Liver (tissue), 9 donors: ENCODE measurements around the gene THRA. TPM values are rescaled to one million over a fixed set of nuclear protein-coding genes. Genes with fewer than 3 reads are reported as not detected.

Experiments used
- DNase-seq: peaks from one replicate; pipeline ENCODE4 v3.0.0-alpha.2; 2017; ENCODE audit warnings: low spot score
- H3K27ac ChIP-seq, 2 donors: one replicate each; pipeline ENCODE4 v1.7.0; 2013; ENCODE audit warnings: inconsistent platforms in 2 of 2, low read length in 2 of 2, control low read depth in 1 of 2, low read depth in 1 of 2, mild to moderate bottlenecking in 1 of 2
- H3K27me3 ChIP-seq, 4 donors: one replicate each; pipeline versions ENCODE4 v1.6.1 to v1.7.0; 2013; ENCODE audit warnings: low read length in 3 of 4, inconsistent platforms in 1 of 4, mild to moderate bottlenecking in 1 of 4, moderate library complexity in 1 of 4; ENCODE audit not compliant: control insufficient read depth in 4 of 4, insufficient read depth in 4 of 4
- H3K36me3 ChIP-seq, 4 donors: one replicate each; pipeline versions ENCODE4 v1.6.1 to v1.7.0; 2013; ENCODE audit warnings: low read length in 3 of 4, mild to moderate bottlenecking in 3 of 4, low read depth in 1 of 4, moderate library complexity in 1 of 4; ENCODE audit not compliant: control insufficient read depth in 4 of 4, insufficient read depth in 3 of 4
- H3K4me1 ChIP-seq, 4 donors: one replicate each; pipeline versions ENCODE4 v1.6.1 to v1.7.0; 2013; ENCODE audit warnings: low read length in 3 of 4, mild to moderate bottlenecking in 3 of 4, moderate library complexity in 1 of 4; ENCODE audit not compliant: control insufficient read depth in 4 of 4, insufficient read depth in 4 of 4
- H3K4me3 ChIP-seq, 3 donors: one replicate each; pipeline versions ENCODE4 v1.6.1 to v1.7.0; 2013; ENCODE audit warnings: low read length in 3 of 3, control low read depth in 1 of 3, low read depth in 1 of 3, mild to moderate bottlenecking in 1 of 3
- H3K9ac ChIP-seq, 2 donors: one replicate each; pipeline ENCODE4 v1.7.0; 2013; ENCODE audit warnings: low read length in 2 of 2, mild to moderate bottlenecking in 2 of 2, moderate library complexity in 2 of 2, control low read depth in 1 of 2, low read depth in 1 of 2
- H3K9me3 ChIP-seq, 4 donors: one replicate each; pipeline versions ENCODE4 v1.6.1 to v1.7.0; 2013; ENCODE audit warnings: low read length in 3 of 4; ENCODE audit not compliant: control insufficient read depth in 4 of 4
- ATF3 ChIP-seq: IDR thresholded peaks from 2 replicates; pipeline ENCODE4 v1.6.1; 2016; ENCODE audit warnings: antibody characterized with exemption
- EGR1 ChIP-seq, 2 donors: IDR thresholded peaks; 2 replicates each; pipeline ENCODE4 v1.6.1; 2016 to 2018; ENCODE audit warnings: antibody characterized with exemption in 2 of 2, low read depth in 2 of 2
- FOXA2 ChIP-seq: IDR thresholded peaks from 2 replicates; pipeline ENCODE4 v1.6.1; 2016; ENCODE audit warnings: antibody characterized with exemption
- GABPA ChIP-seq, 2 donors: IDR thresholded peaks in 1 of 2; conservative IDR thresholded peaks in 1 of 2; 2 replicates each; pipeline ENCODE4 v1.6.1; 2016; ENCODE audit warnings: antibody characterized with exemption in 2 of 2, mild to moderate bottlenecking in 1 of 2, moderate library complexity in 1 of 2
- HNF4A ChIP-seq, 2 donors: conservative IDR thresholded peaks; 2 replicates each; pipeline ENCODE4 v1.6.1; 2016; ENCODE audit warnings: antibody characterized with exemption in 2 of 2, mild to moderate bottlenecking in 2 of 2
- HNF4G ChIP-seq: IDR thresholded peaks from 2 replicates; pipeline ENCODE4 v1.6.1; 2016; ENCODE audit warnings: antibody characterized with exemption
- JUND ChIP-seq, 2 donors: IDR thresholded peaks; 2 replicates each; pipeline ENCODE4 v1.6.1; 2016; ENCODE audit warnings: antibody characterized with exemption in 2 of 2
- NR2F2 ChIP-seq: IDR thresholded peaks from 2 replicates; pipeline ENCODE4 v1.6.1; 2016; ENCODE audit warnings: antibody characterized with exemption
- RAD21 ChIP-seq, 2 donors: IDR thresholded peaks; 2 replicates each; pipeline ENCODE4 v1.6.1; 2016; ENCODE audit warnings: antibody characterized with exemption in 2 of 2, mild to moderate bottlenecking in 2 of 2
- RXRA ChIP-seq, 2 donors: IDR thresholded peaks; 2 replicates each; pipeline ENCODE4 v1.6.1; 2017 to 2018; ENCODE audit warnings: antibody characterized with exemption in 2 of 2, mild to moderate bottlenecking in 1 of 2
- YY1 ChIP-seq: IDR thresholded peaks from 2 replicates; pipeline ENCODE4 v1.6.1; 2016; ENCODE audit warnings: antibody characterized with exemption, mild to moderate bottlenecking
- WGBS: extraction: QIAGEN DNeasy Blood & Tissue Kit; methylation state at CpG from one replicate; pipeline ENCODE4 v1.1.7; 2013; 5-methylcytosine and 5-hydroxymethylcytosine counted together
- polyA plus RNA-seq, 2 donors: library from polyadenylated mRNA; stranded (reverse) in 1 of 2; unstranded in 1 of 2; fragments of 200-250 nt in 1 of 2; fragments of >200 nt in 1 of 2; fragmentation: Nextera tagmentation in 1 of 2; extraction: Ambion mirVana in 1 of 2; gene quantifications; one replicate each; pipeline versions ENCODE4 v1.2.1 to v1.2.3, GENCODE V29; 2013 to 2015
- total RNA-seq, 2 donors: library from RNA; depleted of rRNA; stranded (reverse); fragments of >200 nt; gene quantifications; one replicate each; pipeline ENCODE4 v1.2.3, GENCODE V29; 2014
- TF ChIP-seq, protein P1 (sequence below): IDR thresholded peaks from 2 replicates; pipeline ENCODE4 v1.6.1; 2016; ENCODE audit warnings: antibody characterized with exemption
- donor health status: healthy.
- donor health status: healthy.
- donor health status: healthy.
- donor health status: healthy.
- donor health status: healthy.

Gene THRA
- total and polyA plus RNA-seq, 4 donors, result 3.2 to 10.3 (median 7.4) TPM

DNA sequence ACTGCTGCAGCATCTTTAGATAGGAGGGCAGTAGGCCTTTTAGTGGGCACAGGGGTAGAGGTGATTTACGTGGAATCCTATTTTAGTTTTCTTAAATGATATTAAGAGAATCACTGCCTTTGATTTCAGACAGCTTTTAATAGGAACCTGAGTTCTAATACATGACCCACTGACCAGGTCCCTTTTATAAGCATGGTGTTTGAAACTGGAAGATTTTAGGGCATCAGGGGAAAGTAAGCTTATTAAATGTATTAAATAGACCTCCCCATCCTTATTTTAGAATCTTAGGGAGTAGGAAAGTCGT is 61.0 kb downstream of the THRA start:
- peak overlapping the region; percentile 86 to 97 (median 96) for H3K4me3 ChIP-seq
- H3K36me3 ChIP-seq, result peaks cover 2 to 12% (median 10%) of the 10 kb centered on the region in 4 donors
- peak overlapping the region; percentile 64 to 95 for H3K27ac ChIP-seq
- peak overlapping the region; percentile 81 to 92 for H3K9ac ChIP-seq
- TF ChIP-seq HNF4A (conservative IDR thresholded peaks at IDR 0.05) (no peak), RXRA (IDR thresholded peaks at IDR 0.05) (peak in 1 of 2 donors; percentile 2), JUND (IDR thresholded peaks at IDR 0.05) (no peak), NR2F2 (no peak), EGR1 (IDR thresholded peaks at IDR 0.05; ENCODE audit: low read depth in 2 of 2) (no peak), GABPA (IDR thresholded peaks at IDR 0.05 in 1 of 2, conservative IDR thresholded peaks at IDR 0.05 in 1 of 2) (no peak), ATF3 (no peak), HNF4G (no peak)
- TF ChIP-seq, protein P1, sequence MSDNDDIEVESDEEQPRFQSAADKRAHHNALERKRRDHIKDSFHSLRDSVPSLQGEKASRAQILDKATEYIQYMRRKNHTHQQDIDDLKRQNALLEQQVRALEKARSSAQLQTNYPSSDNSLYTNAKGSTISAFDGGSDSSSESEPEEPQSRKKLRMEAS, result no peak
- WGBS, result 0% methylated on average over 2 of the region's 2 CpGs
- H3K9me3 ChIP-seq, result no peaks in the 10 kb centered on the region
- peaks cover 3 to 26% (median 21%) of the 10 kb centered on the region in 4 donors for H3K4me1 ChIP-seq
- no peak for DNase-seq
- H3K27me3 ChIP-seq, result no peaks in the 10 kb centered on the region

- H3K9me3 ChIP-seq, result no peaks in the 10 kb centered on the region
- H3K4me3 ChIP-seq, result peak overlapping the region; percentile 86 to 97 (median 96)
- no peak for DNase-seq
- TF ChIP-seq HNF4G (no peak), RXRA (IDR thresholded peaks at IDR 0.05) (peak; percentile 45 to 70), HNF4A (conservative IDR thresholded peaks at IDR 0.05) (peak; percentile 25 to 40)
- peaks cover 2 to 16% (median 13%) of the 10 kb centered on the region in 4 donors for H3K36me3 ChIP-seq
- WGBS, result 3% methylated on average over 9 of the region's 9 CpGs
- H3K27me3 ChIP-seq, result no peaks in the 10 kb centered on the region
- H3K9ac ChIP-seq, result peak overlapping the region; percentile 81 to 92
- peaks cover 3 to 26% (median 21%) of the 10 kb centered on the region in 4 donors for H3K4me1 ChIP-seq
- H3K27ac ChIP-seq, result peak overlapping the region; percentile 64 to 95
Observed at GRCh38 chr17:40124279-40125141, 61.7 kb downstream of the THRA start.

DNA sequence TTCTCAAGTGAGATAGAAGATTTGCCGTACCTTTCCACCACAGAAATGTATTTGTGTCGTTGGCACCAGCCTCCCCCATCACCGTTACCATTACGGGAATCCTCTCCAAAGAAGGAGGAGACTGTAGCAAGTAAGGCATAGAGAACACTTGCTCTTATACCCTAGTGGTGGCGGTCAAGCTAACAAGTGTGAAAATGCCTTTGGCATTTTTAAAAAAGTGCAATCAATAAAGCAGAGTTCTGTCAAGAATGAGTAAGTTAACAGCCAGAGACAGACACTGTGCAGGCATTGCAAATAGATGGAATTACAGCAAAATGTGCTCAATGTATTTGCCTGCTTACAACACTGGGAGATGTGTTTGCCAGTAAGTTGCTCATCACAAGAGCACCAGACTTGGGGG is 66.7 kb downstream of the THRA start:
- Histone ChIP-seq H3K9ac (no peak overlapping the region), H3K27ac (no peak overlapping the region), H3K27me3 (no peaks in the 10 kb centered on the region), H3K4me1 (peaks cover 3 to 5% (median 4%) of the 10 kb centered on the region in 4 donors), H3K36me3 (peaks cover 9 to 48% (median 44%) of the 10 kb centered on the region in 4 donors), H3K9me3 (no peaks in the 10 kb centered on the region), H3K4me3 (no peak overlapping the region)
- 92% methylated on average over 5 of the region's 5 CpGs for WGBS
- DNase-seq, result no peak
- TF ChIP-seq RAD21 (IDR thresholded peaks at IDR 0.05) (no peak), FOXA2 (no peak), NR2F2 (no peak), YY1 (no peak), HNF4G (no peak), EGR1 (IDR thresholded peaks at IDR 0.05; ENCODE audit: low read depth in 2 of 2) (no peak), ATF3 (no peak), RXRA (IDR thresholded peaks at IDR 0.05) (no peak), HNF4A (conservative IDR thresholded peaks at IDR 0.05) (no peak)
